ENCODE results near the gene SOD3.

The SOD3 gene

DNA sequence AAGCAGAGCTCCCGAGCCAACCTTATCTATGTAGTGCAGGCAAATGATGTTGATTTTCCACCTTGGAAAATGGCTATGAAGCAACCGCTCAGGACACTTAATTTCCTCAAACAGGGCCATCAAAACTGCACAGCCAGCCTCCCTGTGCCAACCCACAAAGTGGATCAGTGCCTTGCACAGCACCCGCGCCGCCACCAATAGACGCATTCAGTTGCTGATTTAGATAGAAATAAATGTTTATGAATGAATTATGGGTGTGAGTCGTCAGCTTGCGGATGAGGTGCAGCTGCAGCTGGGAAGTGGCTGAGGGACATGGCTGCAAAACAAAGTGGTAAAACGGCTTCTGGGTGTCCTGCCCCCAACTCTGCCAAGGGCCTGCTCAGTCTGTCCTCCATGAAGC is 47.0 kb downstream of the SOD3 start:
- no peak for DNase-seq (ENCODE audit: low read depth)

- no peak for DNase-seq (ENCODE audit: low read depth)
Measured at GRCh38 chr4:24843096-24843495, 47.7 kb downstream of the SOD3 start.

DNA sequence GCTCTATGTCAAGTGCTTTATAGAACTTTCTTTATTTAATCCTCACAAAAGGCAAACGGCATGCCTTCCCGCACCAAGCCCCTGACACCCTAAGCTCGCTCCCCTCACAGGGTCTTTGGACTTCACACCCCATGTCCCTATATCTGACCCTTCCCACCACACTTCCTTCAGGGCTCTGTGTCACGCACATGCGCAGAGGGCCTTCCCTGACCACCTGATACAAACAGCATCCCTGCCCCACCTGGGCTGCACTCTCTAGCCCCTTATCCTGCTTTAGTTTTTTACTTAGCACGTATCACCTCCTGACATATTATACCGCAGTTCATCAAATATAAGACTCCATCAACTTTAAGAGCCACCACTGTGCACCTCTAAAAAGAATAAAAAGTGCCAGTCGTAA is 49.8 kb downstream of the SOD3 start:
- DNase-seq (ENCODE audit: low read depth): no peak

GRCh38 chr4:24845902-24846301 is 50.5 kb downstream of the SOD3 start:
- DNase-seq (ENCODE audit: low read depth): no peak

- no peak for DNase-seq (ENCODE audit: low read depth)
Measured at GRCh38 chr4:24846716-24847115, 51.3 kb downstream of the SOD3 start.

DNA sequence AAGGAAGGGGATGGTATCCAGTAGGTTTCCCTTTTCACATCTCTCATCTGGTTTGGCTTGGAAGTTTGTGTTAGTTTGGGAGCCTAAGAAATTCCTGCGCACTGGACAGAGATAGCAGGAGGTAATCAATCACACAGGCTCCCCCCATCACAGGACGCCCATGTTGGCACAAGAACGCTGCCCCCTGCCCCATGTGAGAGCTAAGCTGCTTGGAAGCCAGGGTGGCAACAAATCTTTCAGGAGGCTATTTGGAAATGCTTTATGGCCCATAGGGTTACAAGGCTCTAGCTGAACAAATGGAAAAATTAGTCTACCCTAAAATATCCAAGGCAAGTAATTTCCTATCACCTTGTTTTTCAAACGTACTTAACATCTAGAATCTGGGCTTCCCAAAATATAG is 54.0 kb downstream of the SOD3 start:
- DNase-seq (ENCODE audit: low read depth): no peak

- no peak for DNase-seq (ENCODE audit: low read depth)
Measured at GRCh38 chr4:24849756-24850155, 54.4 kb downstream of the SOD3 start.
